ENCODE data around the gene ZFPM1. TPM values are rescaled to one million over a fixed set of nuclear protein-coding genes. Genes with fewer than 3 reads are reported as not detected.

Gene ZFPM1
- total RNA-seq, 6 experiments from 2014 or later: 4.5 to 6.4 (median 5.1) TPM

DNA sequence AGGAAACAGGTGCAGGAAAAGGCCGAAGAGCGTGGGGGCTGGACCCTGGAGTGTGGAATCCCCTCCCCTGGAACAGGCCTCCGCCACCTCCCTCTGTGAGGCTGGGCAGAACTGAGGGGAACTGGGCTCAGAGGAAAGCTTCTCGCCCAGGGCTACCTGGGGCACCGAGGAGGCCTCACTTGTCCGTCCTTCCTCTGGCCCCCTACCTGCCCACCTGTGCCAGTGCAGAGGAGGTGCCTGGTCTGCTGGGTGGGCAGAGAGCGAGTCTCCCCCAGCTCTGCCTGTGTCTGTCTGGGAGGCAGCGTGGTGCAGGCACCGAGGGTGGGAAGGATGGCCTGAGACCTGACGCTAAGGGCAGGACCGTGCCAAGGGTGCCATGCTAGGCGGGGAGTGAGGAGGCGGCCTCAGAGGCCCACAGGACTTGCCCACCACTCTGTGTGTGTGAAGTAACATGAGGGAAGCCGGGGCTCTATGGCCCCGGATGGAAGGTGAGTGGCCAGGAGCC lies 42.2 kb downstream of the ZFPM1 start:
- Mint-ChIP-seq H3K9me3 (no peaks in the 10 kb centered on the region), H3K36me3 (ENCODE audit: low read depth) (no peaks in the 10 kb centered on the region), H3K27me3 (ENCODE audit: insufficient read depth) (no peaks in the 10 kb centered on the region), H3K27ac (no peak overlapping the region), H3K4me1 (ENCODE audit: low read depth) (no peaks in the 10 kb centered on the region), H3K4me3 (no peak overlapping the region)
- DNase-seq: no peak
- TF ChIP-seq, protein P1, sequence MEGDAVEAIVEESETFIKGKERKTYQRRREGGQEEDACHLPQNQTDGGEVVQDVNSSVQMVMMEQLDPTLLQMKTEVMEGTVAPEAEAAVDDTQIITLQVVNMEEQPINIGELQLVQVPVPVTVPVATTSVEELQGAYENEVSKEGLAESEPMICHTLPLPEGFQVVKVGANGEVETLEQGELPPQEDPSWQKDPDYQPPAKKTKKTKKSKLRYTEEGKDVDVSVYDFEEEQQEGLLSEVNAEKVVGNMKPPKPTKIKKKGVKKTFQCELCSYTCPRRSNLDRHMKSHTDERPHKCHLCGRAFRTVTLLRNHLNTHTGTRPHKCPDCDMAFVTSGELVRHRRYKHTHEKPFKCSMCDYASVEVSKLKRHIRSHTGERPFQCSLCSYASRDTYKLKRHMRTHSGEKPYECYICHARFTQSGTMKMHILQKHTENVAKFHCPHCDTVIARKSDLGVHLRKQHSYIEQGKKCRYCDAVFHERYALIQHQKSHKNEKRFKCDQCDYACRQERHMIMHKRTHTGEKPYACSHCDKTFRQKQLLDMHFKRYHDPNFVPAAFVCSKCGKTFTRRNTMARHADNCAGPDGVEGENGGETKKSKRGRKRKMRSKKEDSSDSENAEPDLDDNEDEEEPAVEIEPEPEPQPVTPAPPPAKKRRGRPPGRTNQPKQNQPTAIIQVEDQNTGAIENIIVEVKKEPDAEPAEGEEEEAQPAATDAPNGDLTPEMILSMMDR (IDR thresholded peaks at IDR 0.05): no peak

DNA sequence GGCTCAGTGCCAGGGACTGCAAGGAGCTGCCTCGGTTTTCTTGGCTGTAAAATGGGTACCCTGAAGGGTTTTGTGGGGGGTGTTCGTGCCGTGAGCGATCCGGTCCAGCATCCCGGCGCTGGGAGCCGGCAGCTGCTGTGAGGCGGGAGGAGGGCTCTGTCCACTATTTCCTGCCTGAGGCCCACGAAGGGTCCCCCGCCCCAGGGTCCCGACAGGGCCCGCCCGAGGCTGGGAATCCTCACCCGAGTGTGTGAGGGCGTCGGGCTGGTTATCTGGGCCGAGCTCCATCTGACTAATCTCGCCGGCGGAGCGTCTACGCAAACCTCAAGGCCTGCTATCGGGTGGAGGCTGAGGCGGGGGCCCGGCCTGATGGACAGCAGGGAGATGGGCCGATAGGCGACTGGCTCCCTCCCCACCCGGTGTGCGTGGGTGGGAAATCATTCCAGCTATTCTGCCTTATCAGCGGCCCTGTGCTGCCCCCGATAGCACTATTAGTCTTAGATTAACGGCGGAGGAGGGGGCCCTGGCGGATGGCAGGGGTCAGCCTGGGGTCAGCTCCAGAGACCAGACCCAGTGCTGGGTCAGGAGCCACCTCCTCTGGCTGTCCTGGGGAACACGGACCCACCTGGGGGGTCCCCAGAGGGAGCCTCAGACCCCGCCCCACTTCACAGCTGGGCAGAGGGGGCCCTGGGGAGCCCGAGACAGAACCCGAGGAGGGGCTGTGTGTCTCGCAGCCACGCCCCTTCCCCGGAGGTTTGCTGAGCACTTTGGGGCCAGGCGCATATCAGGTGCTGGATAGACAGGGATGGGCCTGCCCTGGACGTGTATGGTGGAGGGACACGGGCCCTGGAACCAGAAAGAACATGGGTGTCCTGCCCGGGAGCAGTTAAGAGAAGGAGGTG lies 44.7 kb downstream of the ZFPM1 start:
- DNase-seq: no peak
- Mint-ChIP-seq H3K36me3 (ENCODE audit: low read depth) (no peaks in the 10 kb centered on the region), H3K9me3 (no peaks in the 10 kb centered on the region), H3K27ac (no peak overlapping the region), H3K4me1 (ENCODE audit: low read depth) (no peaks in the 10 kb centered on the region), H3K4me3 (no peak overlapping the region), H3K27me3 (ENCODE audit: insufficient read depth) (peaks cover 3% of the 10 kb centered on the region)
- TF ChIP-seq, protein P1 (IDR thresholded peaks at IDR 0.05): no peak

DNA sequence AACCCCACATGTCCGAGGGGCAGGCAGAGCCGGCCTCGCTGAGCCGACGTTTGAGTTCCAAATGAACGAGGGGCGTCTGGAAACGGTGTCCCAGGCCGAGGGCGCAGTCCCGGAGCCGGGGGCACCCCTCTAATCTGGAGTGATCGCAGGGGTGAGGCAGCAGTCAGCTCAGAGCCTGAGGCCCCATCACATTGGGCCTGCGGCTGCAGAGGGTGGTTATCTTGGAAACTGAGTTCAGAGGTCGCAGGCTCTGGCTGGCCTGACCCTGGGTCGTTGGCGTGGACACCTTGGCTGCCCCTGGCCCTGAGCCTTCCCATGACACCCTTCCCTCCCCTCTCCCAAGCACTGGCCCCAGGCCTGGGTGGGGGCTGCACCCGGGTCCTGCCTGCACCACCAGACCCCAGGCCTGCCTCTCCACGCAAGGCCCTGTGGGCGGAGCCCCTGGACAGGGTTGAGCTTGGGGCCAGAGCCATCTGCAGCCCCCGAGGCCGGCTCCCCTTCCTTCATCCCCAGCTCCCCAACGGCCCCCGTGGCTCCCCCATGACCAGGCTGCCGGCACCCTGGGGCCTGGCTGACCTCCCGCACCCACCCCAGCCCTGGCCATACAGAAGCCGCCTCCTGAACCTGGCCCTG lies 45.6 kb downstream of the ZFPM1 start:
- Mint-ChIP-seq H3K27me3 (ENCODE audit: insufficient read depth) (peaks cover 3% of the 10 kb centered on the region), H3K36me3 (ENCODE audit: low read depth) (no peaks in the 10 kb centered on the region), H3K9me3 (no peaks in the 10 kb centered on the region), H3K27ac (no peak overlapping the region), H3K4me1 (ENCODE audit: low read depth) (no peaks in the 10 kb centered on the region), H3K4me3 (no peak overlapping the region)
- no peak for DNase-seq
- TF ChIP-seq, protein P1 (IDR thresholded peaks at IDR 0.05): no peak

DNA sequence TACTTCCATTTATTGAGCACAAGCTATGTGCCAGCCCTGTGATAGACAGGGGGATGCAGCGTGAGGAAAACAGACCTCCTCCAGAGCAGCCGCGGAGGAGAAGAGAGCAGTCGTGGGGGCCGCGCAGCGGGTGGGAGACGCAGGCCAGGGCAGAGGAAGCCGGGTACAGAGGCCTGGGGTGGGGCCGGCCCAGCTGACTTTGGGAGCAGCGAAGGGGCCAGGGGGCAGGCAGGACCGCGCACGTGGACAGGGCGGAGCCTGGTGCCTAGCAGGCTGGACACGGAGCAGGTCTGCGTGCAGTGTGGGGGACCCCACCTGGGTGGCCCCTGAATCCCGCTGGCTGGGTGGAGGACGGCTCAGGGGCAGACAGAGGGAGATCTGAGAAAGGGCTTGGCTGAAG lies 46.2 kb downstream of the ZFPM1 start:
- no peak overlapping the region for H3K4me3 Mint-ChIP-seq
- no peaks in the 10 kb centered on the region for H3K4me1 Mint-ChIP-seq (ENCODE audit: low read depth)
- TF ChIP-seq, protein P1 (IDR thresholded peaks at IDR 0.05): no peak
- no peaks in the 10 kb centered on the region for H3K9me3 Mint-ChIP-seq
- DNase-seq: no peak
- peaks cover 3% of the 10 kb centered on the region for H3K27me3 Mint-ChIP-seq (ENCODE audit: insufficient read depth)
- no peaks in the 10 kb centered on the region for H3K36me3 Mint-ChIP-seq (ENCODE audit: low read depth)
- no peak overlapping the region for H3K27ac Mint-ChIP-seq

DNA sequence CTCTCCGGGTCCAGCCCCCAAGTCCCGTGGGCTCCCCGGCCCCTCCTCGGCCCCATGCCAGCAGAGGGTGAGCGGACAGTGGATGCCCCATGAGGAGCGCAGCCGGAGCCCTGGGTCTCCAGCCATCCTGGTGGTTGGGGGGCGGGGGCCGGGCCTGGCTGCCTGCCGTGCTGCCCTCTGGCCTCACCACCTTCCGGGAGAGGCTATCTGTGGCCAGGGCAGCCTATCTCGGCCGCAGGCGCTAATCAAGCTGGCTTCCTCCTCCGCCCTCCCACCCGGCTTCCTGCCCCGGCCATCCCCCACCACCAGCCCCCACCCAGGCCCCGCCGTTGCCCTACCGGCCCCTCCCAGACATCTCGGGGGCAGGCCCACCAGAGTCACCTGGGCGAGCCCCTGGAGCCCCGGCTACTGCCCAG lies 46.8 kb downstream of the ZFPM1 start:
- Mint-ChIP-seq H3K4me3 (no peak overlapping the region), H3K9me3 (no peaks in the 10 kb centered on the region), H3K36me3 (ENCODE audit: low read depth) (no peaks in the 10 kb centered on the region), H3K27ac (no peak overlapping the region), H3K4me1 (ENCODE audit: low read depth) (no peaks in the 10 kb centered on the region), H3K27me3 (ENCODE audit: insufficient read depth) (peaks cover 3% of the 10 kb centered on the region)
- TF ChIP-seq, protein P1 (IDR thresholded peaks at IDR 0.05): no peak
- DNase-seq: no peak
